CD4-positive, CD25-positive, alpha-beta regulatory T cell (primary cell): Measurements from ENCODE around the gene CDK3. TPM values are rescaled to one million over a fixed set of nuclear protein-coding genes. Genes with fewer than 3 reads are reported as not detected.

Experiments used
- ATAC-seq, 2 donors: fragments of 150-1000 bp; cut with Tn5 transposase; one replicate each; pipeline ENCODE4 v1.10.0; 2021; ENCODE audit warnings: low read depth in 2 of 2, moderate number of reproducible peaks in 2 of 2, moderate library complexity in 1 of 2
- DNase-seq, 3 donors: peaks; one replicate each; pipeline versions ENCODE4 v3.0.0 to v3.0.0-alpha.2; 2012 to 2022; ENCODE audit warnings: mixed read lengths in 1 of 3
- H3K27ac ChIP-seq: one replicate; pipeline ENCODE4 v1.7.0; 2013; ENCODE audit warnings: mild to moderate bottlenecking, low read length; ENCODE audit not compliant: insufficient read depth, poor library complexity, severe bottlenecking
- H3K27me3 ChIP-seq: one replicate; pipeline ENCODE4 v1.7.0; 2013; ENCODE audit warnings: low read length; ENCODE audit not compliant: control insufficient read depth, insufficient read depth
- H3K36me3 ChIP-seq: one replicate; pipeline ENCODE4 v1.7.0; 2013; ENCODE audit warnings: mild to moderate bottlenecking, low read length, moderate library complexity; ENCODE audit not compliant: control insufficient read depth, insufficient read depth
- H3K4me1 ChIP-seq: 2 replicates; pipeline ENCODE4 v1.7.0; 2013; ENCODE audit warnings: mild to moderate bottlenecking, low read length; ENCODE audit not compliant: insufficient read depth, control insufficient read depth, poor library complexity, severe bottlenecking
- H3K4me3 ChIP-seq: one replicate; pipeline ENCODE4 v1.7.0; 2013; ENCODE audit warnings: low read depth, mild to moderate bottlenecking, low read length, moderate library complexity
- H3K9me3 ChIP-seq, 2 experiments: 1 replicate in 1 of 2; 2 replicates in 1 of 2; pipeline ENCODE4 v1.7.0; 2013; ENCODE audit warnings: low read length in 2 of 2, mild to moderate bottlenecking in 1 of 2, moderate library complexity in 1 of 2; ENCODE audit not compliant: control insufficient read depth in 2 of 2
- H3K27ac Mint-ChIP-seq, 3 donors: one replicate each; pipeline ENCODE4 v1.8.0; 2020 to 2022; ENCODE audit warnings: mild to moderate bottlenecking in 3 of 3, mixed read lengths in 3 of 3, moderate library complexity in 2 of 3
- H3K27me3 Mint-ChIP-seq: one replicate; pipeline ENCODE4 v1.8.0; 2022; ENCODE audit warnings: mild to moderate bottlenecking, mixed read lengths
- H3K36me3 Mint-ChIP-seq: one replicate; pipeline ENCODE4 v1.8.0; 2020; ENCODE audit warnings: mixed read lengths
- H3K4me1 Mint-ChIP-seq, 4 donors: one replicate each; pipeline ENCODE4 v1.8.0; 2020 to 2022; ENCODE audit warnings: mixed read lengths in 4 of 4, mild to moderate bottlenecking in 1 of 4
- H3K4me3 Mint-ChIP-seq, 4 donors: one replicate each; pipeline ENCODE4 v1.8.0; 2020 to 2022; ENCODE audit warnings: mild to moderate bottlenecking in 4 of 4, mixed read lengths in 4 of 4, moderate library complexity in 3 of 4
- H3K9me3 Mint-ChIP-seq, 7 donors: one replicate each; pipeline ENCODE4 v1.8.0; 2020 to 2022; ENCODE audit warnings: mixed read lengths in 7 of 7, mild to moderate bottlenecking in 3 of 7, moderate library complexity in 2 of 7
- polyA plus RNA-seq, 4 donors: library from polyadenylated mRNA; unstranded; fragments of 300-500 nt; fragmentation: Illumina TruSeq; gene quantifications; one replicate each; pipeline ENCODE4 v1.2.3, GENCODE V29; 2021
- total RNA-seq: library from RNA; stranded (reverse); gene quantifications from one replicate; pipeline ENCODE4 v1.2.3, GENCODE V29; 2022

CDK3 gene
- total and polyA plus RNA-seq, 5 donors from 2014 or later, result 0.17 to 11.6 (median 0.79) TPM

- no peaks in the 10 kb centered on the region for H3K36me3 ChIP-seq
- H3K27me3 Mint-ChIP-seq, result no peaks in the 10 kb centered on the region
- no peak overlapping the region for H3K27ac ChIP-seq
- H3K36me3 Mint-ChIP-seq, result no peaks in the 10 kb centered on the region
- ATAC-seq, result no peak
- peaks cover 0 to 2% (median 0%) of the 10 kb centered on the region in 7 donors for H3K9me3 Mint-ChIP-seq
- DNase-seq, result no peak
- H3K4me1 Mint-ChIP-seq, result peaks cover 6 to 34% (median 13%) of the 10 kb centered on the region in 4 donors
- H3K27ac Mint-ChIP-seq, result peak overlapping the region in 1 of 3 donors; percentile 15
- H3K4me1 ChIP-seq, result peaks cover 15% of the 10 kb centered on the region
- no peaks in the 10 kb centered on the region for H3K9me3 ChIP-seq
- no peaks in the 10 kb centered on the region for H3K27me3 ChIP-seq
- H3K4me3 ChIP-seq, result no peak overlapping the region
- peak overlapping the region in 1 of 4 donors; percentile 32 for H3K4me3 Mint-ChIP-seq
These were observed 31.6 kb downstream of the CDK3 start for GRCh38 chr17:76032073-76032779.

GRCh38 chr17:76032780-76033108 is 32.1 kb downstream of the CDK3 start:
- Mint-ChIP-seq H3K9me3 (peaks cover 0 to 2% (median 0%) of the 10 kb centered on the region in 7 donors), H3K4me3 (peak overlapping the region in 1 of 4 donors; percentile 32), H3K27ac (peak overlapping the region in 1 of 3 donors; percentile 15), H3K36me3 (no peaks in the 10 kb centered on the region), H3K27me3 (no peaks in the 10 kb centered on the region), H3K4me1 (peaks cover 6 to 34% (median 13%) of the 10 kb centered on the region in 4 donors)
- H3K27ac ChIP-seq, result no peak overlapping the region
- H3K4me3 ChIP-seq, result no peak overlapping the region
- H3K4me1 ChIP-seq, result peaks cover 15% of the 10 kb centered on the region
- ATAC-seq (no peak), DNase-seq (no peak)
- no peaks in the 10 kb centered on the region for H3K9me3 ChIP-seq
- no peaks in the 10 kb centered on the region for H3K27me3 ChIP-seq
- peaks cover 3% of the 10 kb centered on the region for H3K36me3 ChIP-seq

- Mint-ChIP-seq H3K9me3 (peaks cover 0 to 2% (median 0%) of the 10 kb centered on the region in 7 donors), H3K4me3 (peak overlapping the region in 1 of 4 donors; percentile 68), H3K36me3 (peaks cover 2% of the 10 kb centered on the region), H3K27me3 (no peaks in the 10 kb centered on the region), H3K27ac (peak overlapping the region in 2 of 3 donors; percentile 36 to 64), H3K4me1 (peaks cover 6 to 32% (median 13%) of the 10 kb centered on the region in 4 donors)
- ATAC-seq (no peak), DNase-seq (no peak)
- no peaks in the 10 kb centered on the region for H3K9me3 ChIP-seq
- no peaks in the 10 kb centered on the region for H3K27me3 ChIP-seq
- H3K36me3 ChIP-seq, result peaks cover 3% of the 10 kb centered on the region
- H3K27ac ChIP-seq, result no peak overlapping the region
- H3K4me1 ChIP-seq, result peaks cover 15% of the 10 kb centered on the region
- no peak overlapping the region for H3K4me3 ChIP-seq
These were observed 32.5 kb downstream of the CDK3 start for GRCh38 chr17:76033139-76033538.

GRCh38 chr17:76034428-76035350 is 34.0 kb downstream of the CDK3 start:
- Mint-ChIP-seq H3K4me1 (peaks cover 2 to 18% (median 3%) of the 10 kb centered on the region in 4 donors), H3K9me3 (peaks cover 0 to 2% (median 0%) of the 10 kb centered on the region in 7 donors), H3K36me3 (peaks cover 18% of the 10 kb centered on the region), H3K27ac (peak overlapping the region in 1 of 3 donors; percentile 40), H3K27me3 (no peaks in the 10 kb centered on the region), H3K4me3 (no peak overlapping the region)
- Histone ChIP-seq H3K9me3 (no peaks in the 10 kb centered on the region), H3K4me3 (no peak overlapping the region), H3K36me3 (peaks cover 18% of the 10 kb centered on the region), H3K27ac (no peak overlapping the region), H3K4me1 (peaks cover 8% of the 10 kb centered on the region), H3K27me3 (no peaks in the 10 kb centered on the region)
- DNase-seq (no peak), ATAC-seq (no peak)

GRCh38 chr17:76036497-76037261 is 36.0 kb downstream of the CDK3 start:
- ATAC-seq (no peak), DNase-seq (no peak)
- Histone ChIP-seq H3K4me3 (no peak overlapping the region), H3K27me3 (no peaks in the 10 kb centered on the region), H3K9me3 (no peaks in the 10 kb centered on the region), H3K36me3 (peaks cover 38% of the 10 kb centered on the region), H3K4me1 (no peaks in the 10 kb centered on the region), H3K27ac (no peak overlapping the region)
- peaks cover 0 to 2% (median 0%) of the 10 kb centered on the region in 7 donors for H3K9me3 Mint-ChIP-seq
- H3K27ac Mint-ChIP-seq, result peak overlapping the region in 2 of 3 donors; percentile 15 to 87
- no peak overlapping the region for H3K4me3 Mint-ChIP-seq
- H3K36me3 Mint-ChIP-seq, result peaks cover 26% of the 10 kb centered on the region
- H3K4me1 Mint-ChIP-seq, result peaks cover 0 to 8% (median 0%) of the 10 kb centered on the region in 4 donors
- no peaks in the 10 kb centered on the region for H3K27me3 Mint-ChIP-seq

- ATAC-seq (no peak), DNase-seq (no peak)
- no peak overlapping the region for H3K27ac ChIP-seq
- Mint-ChIP-seq H3K9me3 (no peaks in the 10 kb centered on the region), H3K27me3 (no peaks in the 10 kb centered on the region), H3K4me1 (peaks cover 0 to 4% (median 0%) of the 10 kb centered on the region in 4 donors), H3K4me3 (no peak overlapping the region), H3K36me3 (peaks cover 26% of the 10 kb centered on the region), H3K27ac (peak overlapping the region in 2 of 3 donors; percentile 72 to 83)
- H3K4me3 ChIP-seq, result no peak overlapping the region
- no peaks in the 10 kb centered on the region for H3K9me3 ChIP-seq
- H3K4me1 ChIP-seq, result no peaks in the 10 kb centered on the region
- no peaks in the 10 kb centered on the region for H3K27me3 ChIP-seq
- H3K36me3 ChIP-seq, result peaks cover 50% of the 10 kb centered on the region
These were observed 37.4 kb downstream of the CDK3 start for GRCh38 chr17:76038050-76038449.

- peaks cover 0 to 4% (median 0%) of the 10 kb centered on the region in 4 donors for H3K4me1 Mint-ChIP-seq
- H3K27me3 Mint-ChIP-seq, result no peaks in the 10 kb centered on the region
- H3K9me3 ChIP-seq, result no peaks in the 10 kb centered on the region
- no peak for ATAC-seq
- no peak overlapping the region for H3K27ac ChIP-seq
- no peak overlapping the region for H3K4me3 Mint-ChIP-seq
- H3K4me3 ChIP-seq, result no peak overlapping the region
- no peaks in the 10 kb centered on the region for H3K9me3 Mint-ChIP-seq
- peaks cover 61% of the 10 kb centered on the region for H3K36me3 ChIP-seq
- H3K27ac Mint-ChIP-seq, result peak overlapping the region in 1 of 3 donors; percentile 43
- H3K27me3 ChIP-seq, result no peaks in the 10 kb centered on the region
- no peak for DNase-seq
- peaks cover 33% of the 10 kb centered on the region for H3K36me3 Mint-ChIP-seq
- no peaks in the 10 kb centered on the region for H3K4me1 ChIP-seq
These were observed 38.5 kb downstream of the CDK3 start for GRCh38 chr17:76039121-76039520.
